H1 (cell line): ENCODE data around the gene C17orf107. TPM values are rescaled to one million over a fixed set of nuclear protein-coding genes. Genes with fewer than 3 reads are reported as not detected.

Experiments
- CBX8 ChIP-seq: fragments of 300-800, 300-1000 bp; sonication (generic); IDR thresholded peaks from 2 replicates; pipeline ENCODE4 v1.7.1; 2016; ENCODE audit warnings: low read depth, low read length, borderline replicate concordance
- CHD2 ChIP-seq: IDR thresholded peaks from 2 replicates; pipeline ENCODE4 v1.6.1; 2012; ENCODE audit warnings: low read length, improper control_type of control experiment
- CTBP2 ChIP-seq: IDR thresholded peaks from 2 replicates; pipeline ENCODE4 v1.7.0; 2011; ENCODE audit warnings: borderline replicate concordance, mild to moderate bottlenecking, moderate library complexity, mixed read lengths, low read length; ENCODE audit not compliant: insufficient read depth, insufficient read length
- EZH2 ChIP-seq: fragments of 200-600 bp; sonication (generic); IDR thresholded peaks from 2 replicates; pipeline ENCODE4 v1.7.1; 2012; ENCODE audit warnings: low read depth, mild to moderate bottlenecking, moderate library complexity, low read length, inconsistent platforms; ENCODE audit not compliant: severe bottlenecking
- JUN ChIP-seq: IDR thresholded peaks from 2 replicates; pipeline ENCODE4 v1.6.1; 2011; ENCODE audit warnings: low read depth, mild to moderate bottlenecking, improper control_type of control experiment, low read length
- KDM1A ChIP-seq: fragments of 200-600, 300-600 bp; sonication (generic); IDR thresholded peaks from 2 replicates; pipeline ENCODE4 v1.7.1; 2016; ENCODE audit warnings: mild to moderate bottlenecking, low read length, borderline replicate concordance
- POLR2A ChIP-seq, 2 experiments: IDR thresholded peaks; 1 replicate in 1 of 2; 2 replicates in 1 of 2; pipeline ENCODE4 v1.6.1; 2011; ENCODE audit warnings: low read depth in 2 of 2, low read length in 2 of 2, mild to moderate bottlenecking in 2 of 2; ENCODE audit errors: control extremely low read depth in 1 of 2
- POLR2AphosphoS5 ChIP-seq: IDR thresholded peaks from 2 replicates; pipeline ENCODE4 v1.6.1; 2011; ENCODE audit warnings: low read depth, low read length
- SAP30 ChIP-seq: fragments of 300-600 bp; sonication (generic); IDR thresholded peaks from 2 replicates; pipeline ENCODE4 v1.7.1; 2012; ENCODE audit warnings: low read length, moderate library complexity, mild to moderate bottlenecking, inconsistent platforms; ENCODE audit not compliant: insufficient read depth, insufficient replicate concordance
- SP1 ChIP-seq: IDR thresholded peaks from 2 replicates; pipeline ENCODE4 v1.6.1; 2011; ENCODE audit warnings: low read depth, low read length
- SP4 ChIP-seq: IDR thresholded peaks from 2 replicates; pipeline ENCODE4 v1.6.1; 2012; ENCODE audit warnings: low read length, inconsistent platforms
- polyA plus RNA-seq, 7 experiments: library from polyadenylated mRNA; depleted of rRNA in 3 of 7; stranded (reverse) in 5 of 7; unstranded in 2 of 7; fragments of >200 nt in 5 of 7; fragments of 200-250 nt in 2 of 7; gene quantifications; 1 replicate in 5 of 7; 2 replicates in 1 of 7; 4 replicates in 1 of 7; pipeline versions ENCODE4 v1.2.1 to v1.2.3, GENCODE V29; 2011 to 2013; ENCODE audit warnings: missing spikeins in 2 of 7, mixed read lengths in 2 of 7
- total RNA-seq: library from RNA; stranded (reverse); fragmentation: NEBNext Ultra II Directional; extraction: Animal tissue kit (Norgen Biotek cat#: 25700); gene quantifications from 2 replicates; pipeline ENCODE4 v1.2.1, GENCODE V29; 2021
- TF ChIP-seq, protein P1 (sequence below): fragments of 300-600 bp; sonication (generic); IDR thresholded peaks from 2 replicates; pipeline ENCODE4 v1.7.1; 2012; ENCODE audit warnings: low read length, moderate library complexity, mild to moderate bottlenecking, inconsistent platforms; ENCODE audit not compliant: insufficient replicate concordance

Gene C17orf107
- total and polyA plus RNA-seq, 2 of the 8 experiments (the other 6 are each of a cell fraction or from before 2014, with no cell fraction given) = 0.39 to 0.45 TPM

DNA sequence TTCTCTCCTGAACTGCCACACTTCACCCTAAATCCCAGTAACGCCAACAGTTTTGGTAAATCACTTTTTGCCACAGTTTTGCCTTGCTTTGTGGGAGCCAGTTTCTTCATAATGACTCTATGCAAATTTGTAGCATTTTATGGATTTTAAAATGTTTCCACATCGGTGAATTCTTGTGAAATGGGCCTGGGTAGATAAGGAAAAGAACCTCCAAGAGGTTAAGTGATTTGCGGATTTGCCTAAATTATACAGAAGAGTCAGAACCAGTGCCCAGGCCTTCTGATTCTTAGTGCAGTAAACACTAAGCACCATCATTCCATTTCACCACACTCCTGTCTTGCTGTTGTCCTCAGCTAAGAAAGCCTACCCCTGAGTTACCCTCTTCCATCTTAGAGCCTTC lies 48.3 kb upstream of the C17orf107 start (continued):
- TF ChIP-seq, protein P1, sequence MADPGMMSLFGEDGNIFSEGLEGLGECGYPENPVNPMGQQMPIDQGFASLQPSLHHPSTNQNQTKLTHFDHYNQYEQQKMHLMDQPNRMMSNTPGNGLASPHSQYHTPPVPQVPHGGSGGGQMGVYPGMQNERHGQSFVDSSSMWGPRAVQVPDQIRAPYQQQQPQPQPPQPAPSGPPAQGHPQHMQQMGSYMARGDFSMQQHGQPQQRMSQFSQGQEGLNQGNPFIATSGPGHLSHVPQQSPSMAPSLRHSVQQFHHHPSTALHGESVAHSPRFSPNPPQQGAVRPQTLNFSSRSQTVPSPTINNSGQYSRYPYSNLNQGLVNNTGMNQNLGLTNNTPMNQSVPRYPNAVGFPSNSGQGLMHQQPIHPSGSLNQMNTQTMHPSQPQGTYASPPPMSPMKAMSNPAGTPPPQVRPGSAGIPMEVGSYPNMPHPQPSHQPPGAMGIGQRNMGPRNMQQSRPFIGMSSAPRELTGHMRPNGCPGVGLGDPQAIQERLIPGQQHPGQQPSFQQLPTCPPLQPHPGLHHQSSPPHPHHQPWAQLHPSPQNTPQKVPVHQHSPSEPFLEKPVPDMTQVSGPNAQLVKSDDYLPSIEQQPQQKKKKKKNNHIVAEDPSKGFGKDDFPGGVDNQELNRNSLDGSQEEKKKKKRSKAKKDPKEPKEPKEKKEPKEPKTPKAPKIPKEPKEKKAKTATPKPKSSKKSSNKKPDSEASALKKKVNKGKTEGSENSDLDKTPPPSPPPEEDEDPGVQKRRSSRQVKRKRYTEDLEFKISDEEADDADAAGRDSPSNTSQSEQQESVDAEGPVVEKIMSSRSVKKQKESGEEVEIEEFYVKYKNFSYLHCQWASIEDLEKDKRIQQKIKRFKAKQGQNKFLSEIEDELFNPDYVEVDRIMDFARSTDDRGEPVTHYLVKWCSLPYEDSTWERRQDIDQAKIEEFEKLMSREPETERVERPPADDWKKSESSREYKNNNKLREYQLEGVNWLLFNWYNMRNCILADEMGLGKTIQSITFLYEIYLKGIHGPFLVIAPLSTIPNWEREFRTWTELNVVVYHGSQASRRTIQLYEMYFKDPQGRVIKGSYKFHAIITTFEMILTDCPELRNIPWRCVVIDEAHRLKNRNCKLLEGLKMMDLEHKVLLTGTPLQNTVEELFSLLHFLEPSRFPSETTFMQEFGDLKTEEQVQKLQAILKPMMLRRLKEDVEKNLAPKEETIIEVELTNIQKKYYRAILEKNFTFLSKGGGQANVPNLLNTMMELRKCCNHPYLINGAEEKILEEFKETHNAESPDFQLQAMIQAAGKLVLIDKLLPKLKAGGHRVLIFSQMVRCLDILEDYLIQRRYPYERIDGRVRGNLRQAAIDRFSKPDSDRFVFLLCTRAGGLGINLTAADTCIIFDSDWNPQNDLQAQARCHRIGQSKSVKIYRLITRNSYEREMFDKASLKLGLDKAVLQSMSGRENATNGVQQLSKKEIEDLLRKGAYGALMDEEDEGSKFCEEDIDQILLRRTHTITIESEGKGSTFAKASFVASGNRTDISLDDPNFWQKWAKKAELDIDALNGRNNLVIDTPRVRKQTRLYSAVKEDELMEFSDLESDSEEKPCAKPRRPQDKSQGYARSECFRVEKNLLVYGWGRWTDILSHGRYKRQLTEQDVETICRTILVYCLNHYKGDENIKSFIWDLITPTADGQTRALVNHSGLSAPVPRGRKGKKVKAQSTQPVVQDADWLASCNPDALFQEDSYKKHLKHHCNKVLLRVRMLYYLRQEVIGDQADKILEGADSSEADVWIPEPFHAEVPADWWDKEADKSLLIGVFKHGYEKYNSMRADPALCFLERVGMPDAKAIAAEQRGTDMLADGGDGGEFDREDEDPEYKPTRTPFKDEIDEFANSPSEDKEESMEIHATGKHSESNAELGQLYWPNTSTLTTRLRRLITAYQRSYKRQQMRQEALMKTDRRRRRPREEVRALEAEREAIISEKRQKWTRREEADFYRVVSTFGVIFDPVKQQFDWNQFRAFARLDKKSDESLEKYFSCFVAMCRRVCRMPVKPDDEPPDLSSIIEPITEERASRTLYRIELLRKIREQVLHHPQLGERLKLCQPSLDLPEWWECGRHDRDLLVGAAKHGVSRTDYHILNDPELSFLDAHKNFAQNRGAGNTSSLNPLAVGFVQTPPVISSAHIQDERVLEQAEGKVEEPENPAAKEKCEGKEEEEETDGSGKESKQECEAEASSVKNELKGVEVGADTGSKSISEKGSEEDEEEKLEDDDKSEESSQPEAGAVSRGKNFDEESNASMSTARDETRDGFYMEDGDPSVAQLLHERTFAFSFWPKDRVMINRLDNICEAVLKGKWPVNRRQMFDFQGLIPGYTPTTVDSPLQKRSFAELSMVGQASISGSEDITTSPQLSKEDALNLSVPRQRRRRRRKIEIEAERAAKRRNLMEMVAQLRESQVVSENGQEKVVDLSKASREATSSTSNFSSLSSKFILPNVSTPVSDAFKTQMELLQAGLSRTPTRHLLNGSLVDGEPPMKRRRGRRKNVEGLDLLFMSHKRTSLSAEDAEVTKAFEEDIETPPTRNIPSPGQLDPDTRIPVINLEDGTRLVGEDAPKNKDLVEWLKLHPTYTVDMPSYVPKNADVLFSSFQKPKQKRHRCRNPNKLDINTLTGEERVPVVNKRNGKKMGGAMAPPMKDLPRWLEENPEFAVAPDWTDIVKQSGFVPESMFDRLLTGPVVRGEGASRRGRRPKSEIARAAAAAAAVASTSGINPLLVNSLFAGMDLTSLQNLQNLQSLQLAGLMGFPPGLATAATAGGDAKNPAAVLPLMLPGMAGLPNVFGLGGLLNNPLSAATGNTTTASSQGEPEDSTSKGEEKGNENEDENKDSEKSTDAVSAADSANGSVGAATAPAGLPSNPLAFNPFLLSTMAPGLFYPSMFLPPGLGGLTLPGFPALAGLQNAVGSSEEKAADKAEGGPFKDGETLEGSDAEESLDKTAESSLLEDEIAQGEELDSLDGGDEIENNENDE = no peak
- TF ChIP-seq CTBP2 (no peak), CBX8 (no peak), SAP30 (no peak), JUN (no peak), SP4 (no peak), POLR2A (IDR thresholded peaks at IDR 0.05; ENCODE audit: control extremely low read depth in 1 of 2, low read depth in 2 of 2, low read length in 2 of 2) (no peak), SP1 (no peak), CHD2 (no peak), EZH2 (no peak), KDM1A (no peak), POLR2AphosphoS5 (no peak)
